ENCODE data around the gene SPTBN4.

Gene SPTBN4

DNA sequence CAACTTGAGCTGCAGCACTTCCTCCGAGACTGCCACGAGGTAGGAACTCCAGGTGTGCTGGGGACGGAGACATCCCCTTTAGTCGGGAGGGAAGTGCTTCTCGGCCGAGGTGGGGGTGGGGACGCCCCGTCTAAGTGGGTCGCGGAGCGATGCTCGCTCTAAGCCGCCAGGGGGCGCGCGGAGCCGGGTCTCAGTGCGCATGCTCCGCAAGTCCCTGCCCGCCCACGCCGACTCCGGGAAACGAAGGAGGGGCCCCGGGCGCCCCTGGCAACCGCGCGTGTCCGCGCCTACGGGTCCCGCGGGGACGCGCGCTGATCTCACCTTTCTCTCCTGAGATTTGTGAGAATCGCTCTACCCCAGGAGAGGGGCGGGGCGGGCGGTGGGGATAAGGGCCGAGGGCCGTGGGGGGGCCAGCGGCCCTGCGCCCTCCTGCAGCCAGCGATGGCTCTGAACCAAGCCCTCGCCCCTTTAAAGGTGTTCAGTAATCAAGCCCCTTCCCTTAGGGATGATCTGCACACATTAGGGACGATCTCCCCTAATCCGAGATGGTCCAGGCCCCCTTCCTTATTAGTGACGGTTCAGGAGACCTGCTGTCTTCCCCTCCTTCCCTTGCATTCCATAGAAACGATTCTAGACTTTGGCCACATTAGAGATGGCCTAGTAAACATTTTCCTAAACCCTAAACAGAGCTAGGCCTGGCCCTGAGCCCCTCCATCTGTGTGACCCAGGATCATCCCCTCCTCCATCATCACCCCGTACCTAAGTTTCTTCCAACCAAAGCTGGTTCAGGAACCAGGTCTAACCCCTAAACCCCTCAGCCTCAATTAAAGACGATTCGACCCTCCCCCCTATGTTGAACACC, 62.5 kb downstream of the SPTBN4 start:
- ChIA-PET POLR2A (interaction anchor here (1.5 kb wide), 1 partner anchor 74 kb away, joined by 3 read pairs; no protein-coding TSS in a partner anchor), CTCF (interaction anchor here (0.6 to 13.3 kb wide), 33 partner anchors 8 to 613 kb away, joined by 3 to 259 read pairs (median 4); partner anchors contain the start of gene LTBP4)
- Histone ChIP-seq H3K36me3 (ENCODE audit: control insufficient read depth in 2 of 2, insufficient read depth in 1 of 2, low read length in 2 of 2) (no peaks in the 10 kb centered on the region; a peak in 1 of 3 replicates), H3K4me1 (ENCODE audit: control insufficient read depth, insufficient read depth, low read length) (peaks cover 17% of the 10 kb centered on the region), H3K9me3 (ENCODE audit: control insufficient read depth, insufficient read depth, low read depth, low read length) (no peaks in the 10 kb centered on the region), H3K4me3 (ENCODE audit: low read depth, low read length) (peak overlapping the region; percentile 19), H3K27ac (ENCODE audit: extremely low read depth, low read depth, low read length) (peak overlapping the region; percentile 39)
- 0 out of 2 replicates have a peak, but pooled peaks have one; percentile 17 for TF ChIP-seq ZNF10 (tag by site-specific recombination; IDR thresholded peaks at IDR 0.05)
- TF ChIP-seq ZNF654 (tag by site-specific recombination; IDR thresholded peaks at IDR 0.05; ENCODE audit: low read depth) = peak; percentile 35
- no peak for TF ChIP-seq WT1 (tag by site-specific recombination; IDR thresholded peaks at IDR 0.05)
- TF ChIP-seq ZSCAN23 (tag by site-specific recombination; IDR thresholded peaks at IDR 0.05) = no peak
- TF ChIP-seq ZNF23 (tag by site-specific recombination; IDR thresholded peaks at IDR 0.05; ENCODE audit: borderline replicate concordance) = no peak
- TF ChIP-seq, protein P1, sequence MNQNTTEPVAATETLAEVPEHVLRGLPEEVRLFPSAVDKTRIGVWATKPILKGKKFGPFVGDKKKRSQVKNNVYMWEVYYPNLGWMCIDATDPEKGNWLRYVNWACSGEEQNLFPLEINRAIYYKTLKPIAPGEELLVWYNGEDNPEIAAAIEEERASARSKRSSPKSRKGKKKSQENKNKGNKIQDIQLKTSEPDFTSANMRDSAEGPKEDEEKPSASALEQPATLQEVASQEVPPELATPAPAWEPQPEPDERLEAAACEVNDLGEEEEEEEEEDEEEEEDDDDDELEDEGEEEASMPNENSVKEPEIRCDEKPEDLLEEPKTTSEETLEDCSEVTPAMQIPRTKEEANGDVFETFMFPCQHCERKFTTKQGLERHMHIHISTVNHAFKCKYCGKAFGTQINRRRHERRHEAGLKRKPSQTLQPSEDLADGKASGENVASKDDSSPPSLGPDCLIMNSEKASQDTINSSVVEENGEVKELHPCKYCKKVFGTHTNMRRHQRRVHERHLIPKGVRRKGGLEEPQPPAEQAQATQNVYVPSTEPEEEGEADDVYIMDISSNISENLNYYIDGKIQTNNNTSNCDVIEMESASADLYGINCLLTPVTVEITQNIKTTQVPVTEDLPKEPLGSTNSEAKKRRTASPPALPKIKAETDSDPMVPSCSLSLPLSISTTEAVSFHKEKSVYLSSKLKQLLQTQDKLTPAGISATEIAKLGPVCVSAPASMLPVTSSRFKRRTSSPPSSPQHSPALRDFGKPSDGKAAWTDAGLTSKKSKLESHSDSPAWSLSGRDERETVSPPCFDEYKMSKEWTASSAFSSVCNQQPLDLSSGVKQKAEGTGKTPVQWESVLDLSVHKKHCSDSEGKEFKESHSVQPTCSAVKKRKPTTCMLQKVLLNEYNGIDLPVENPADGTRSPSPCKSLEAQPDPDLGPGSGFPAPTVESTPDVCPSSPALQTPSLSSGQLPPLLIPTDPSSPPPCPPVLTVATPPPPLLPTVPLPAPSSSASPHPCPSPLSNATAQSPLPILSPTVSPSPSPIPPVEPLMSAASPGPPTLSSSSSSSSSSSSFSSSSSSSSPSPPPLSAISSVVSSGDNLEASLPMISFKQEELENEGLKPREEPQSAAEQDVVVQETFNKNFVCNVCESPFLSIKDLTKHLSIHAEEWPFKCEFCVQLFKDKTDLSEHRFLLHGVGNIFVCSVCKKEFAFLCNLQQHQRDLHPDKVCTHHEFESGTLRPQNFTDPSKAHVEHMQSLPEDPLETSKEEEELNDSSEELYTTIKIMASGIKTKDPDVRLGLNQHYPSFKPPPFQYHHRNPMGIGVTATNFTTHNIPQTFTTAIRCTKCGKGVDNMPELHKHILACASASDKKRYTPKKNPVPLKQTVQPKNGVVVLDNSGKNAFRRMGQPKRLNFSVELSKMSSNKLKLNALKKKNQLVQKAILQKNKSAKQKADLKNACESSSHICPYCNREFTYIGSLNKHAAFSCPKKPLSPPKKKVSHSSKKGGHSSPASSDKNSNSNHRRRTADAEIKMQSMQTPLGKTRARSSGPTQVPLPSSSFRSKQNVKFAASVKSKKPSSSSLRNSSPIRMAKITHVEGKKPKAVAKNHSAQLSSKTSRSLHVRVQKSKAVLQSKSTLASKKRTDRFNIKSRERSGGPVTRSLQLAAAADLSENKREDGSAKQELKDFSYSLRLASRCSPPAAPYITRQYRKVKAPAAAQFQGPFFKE (tag by site-specific recombination; IDR thresholded peaks at IDR 0.05; ENCODE audit: borderline replicate concordance) = peak; percentile 76; the same call in 1 of the 2 replicates
- peak; percentile 29; the same call in 1 of the 2 replicates for TF ChIP-seq ZNF157 (tag by site-specific recombination; IDR thresholded peaks at IDR 0.05)
- peak; percentile 83 for TF ChIP-seq ZFP37 (tag by site-specific recombination; IDR thresholded peaks at IDR 0.05)
- TF ChIP-seq ZBTB21 (tag by site-specific recombination; IDR thresholded peaks at IDR 0.05) = peak; percentile 14; the same call in 1 of the 2 replicates
- no peak for TF ChIP-seq ZNF121 (tag by site-specific recombination; IDR thresholded peaks at IDR 0.05)
- TF ChIP-seq, protein P2, sequence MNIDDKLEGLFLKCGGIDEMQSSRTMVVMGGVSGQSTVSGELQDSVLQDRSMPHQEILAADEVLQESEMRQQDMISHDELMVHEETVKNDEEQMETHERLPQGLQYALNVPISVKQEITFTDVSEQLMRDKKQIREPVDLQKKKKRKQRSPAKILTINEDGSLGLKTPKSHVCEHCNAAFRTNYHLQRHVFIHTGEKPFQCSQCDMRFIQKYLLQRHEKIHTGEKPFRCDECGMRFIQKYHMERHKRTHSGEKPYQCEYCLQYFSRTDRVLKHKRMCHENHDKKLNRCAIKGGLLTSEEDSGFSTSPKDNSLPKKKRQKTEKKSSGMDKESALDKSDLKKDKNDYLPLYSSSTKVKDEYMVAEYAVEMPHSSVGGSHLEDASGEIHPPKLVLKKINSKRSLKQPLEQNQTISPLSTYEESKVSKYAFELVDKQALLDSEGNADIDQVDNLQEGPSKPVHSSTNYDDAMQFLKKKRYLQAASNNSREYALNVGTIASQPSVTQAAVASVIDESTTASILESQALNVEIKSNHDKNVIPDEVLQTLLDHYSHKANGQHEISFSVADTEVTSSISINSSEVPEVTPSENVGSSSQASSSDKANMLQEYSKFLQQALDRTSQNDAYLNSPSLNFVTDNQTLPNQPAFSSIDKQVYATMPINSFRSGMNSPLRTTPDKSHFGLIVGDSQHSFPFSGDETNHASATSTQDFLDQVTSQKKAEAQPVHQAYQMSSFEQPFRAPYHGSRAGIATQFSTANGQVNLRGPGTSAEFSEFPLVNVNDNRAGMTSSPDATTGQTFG (tag by site-specific recombination; IDR thresholded peaks at IDR 0.05; ENCODE audit: borderline replicate concordance) = 0 out of 2 replicates have a peak, but pooled peaks have one; percentile 76
- TF ChIP-seq, protein P3, sequence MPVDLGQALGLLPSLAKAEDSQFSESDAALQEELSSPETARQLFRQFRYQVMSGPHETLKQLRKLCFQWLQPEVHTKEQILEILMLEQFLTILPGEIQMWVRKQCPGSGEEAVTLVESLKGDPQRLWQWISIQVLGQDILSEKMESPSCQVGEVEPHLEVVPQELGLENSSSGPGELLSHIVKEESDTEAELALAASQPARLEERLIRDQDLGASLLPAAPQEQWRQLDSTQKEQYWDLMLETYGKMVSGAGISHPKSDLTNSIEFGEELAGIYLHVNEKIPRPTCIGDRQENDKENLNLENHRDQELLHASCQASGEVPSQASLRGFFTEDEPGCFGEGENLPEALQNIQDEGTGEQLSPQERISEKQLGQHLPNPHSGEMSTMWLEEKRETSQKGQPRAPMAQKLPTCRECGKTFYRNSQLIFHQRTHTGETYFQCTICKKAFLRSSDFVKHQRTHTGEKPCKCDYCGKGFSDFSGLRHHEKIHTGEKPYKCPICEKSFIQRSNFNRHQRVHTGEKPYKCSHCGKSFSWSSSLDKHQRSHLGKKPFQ (tag by site-specific recombination; IDR thresholded peaks at IDR 0.05) = peak; percentile 39; the same call in 1 of the 2 replicates
- peak; percentile 68 for TF ChIP-seq ZNF223 (tag by site-specific recombination; IDR thresholded peaks at IDR 0.05)
- TF ChIP-seq ZNF354C (tag by site-specific recombination; IDR thresholded peaks at IDR 0.05; ENCODE audit: borderline replicate concordance, low read depth) = no peak
- TF ChIP-seq, protein P4, sequence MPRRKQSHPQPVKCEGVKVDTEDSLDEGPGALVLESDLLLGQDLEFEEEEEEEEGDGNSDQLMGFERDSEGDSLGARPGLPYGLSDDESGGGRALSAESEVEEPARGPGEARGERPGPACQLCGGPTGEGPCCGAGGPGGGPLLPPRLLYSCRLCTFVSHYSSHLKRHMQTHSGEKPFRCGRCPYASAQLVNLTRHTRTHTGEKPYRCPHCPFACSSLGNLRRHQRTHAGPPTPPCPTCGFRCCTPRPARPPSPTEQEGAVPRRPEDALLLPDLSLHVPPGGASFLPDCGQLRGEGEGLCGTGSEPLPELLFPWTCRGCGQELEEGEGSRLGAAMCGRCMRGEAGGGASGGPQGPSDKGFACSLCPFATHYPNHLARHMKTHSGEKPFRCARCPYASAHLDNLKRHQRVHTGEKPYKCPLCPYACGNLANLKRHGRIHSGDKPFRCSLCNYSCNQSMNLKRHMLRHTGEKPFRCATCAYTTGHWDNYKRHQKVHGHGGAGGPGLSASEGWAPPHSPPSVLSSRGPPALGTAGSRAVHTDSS (tag by site-specific recombination; IDR thresholded peaks at IDR 0.05) = no peak
- TF ChIP-seq, protein P5, sequence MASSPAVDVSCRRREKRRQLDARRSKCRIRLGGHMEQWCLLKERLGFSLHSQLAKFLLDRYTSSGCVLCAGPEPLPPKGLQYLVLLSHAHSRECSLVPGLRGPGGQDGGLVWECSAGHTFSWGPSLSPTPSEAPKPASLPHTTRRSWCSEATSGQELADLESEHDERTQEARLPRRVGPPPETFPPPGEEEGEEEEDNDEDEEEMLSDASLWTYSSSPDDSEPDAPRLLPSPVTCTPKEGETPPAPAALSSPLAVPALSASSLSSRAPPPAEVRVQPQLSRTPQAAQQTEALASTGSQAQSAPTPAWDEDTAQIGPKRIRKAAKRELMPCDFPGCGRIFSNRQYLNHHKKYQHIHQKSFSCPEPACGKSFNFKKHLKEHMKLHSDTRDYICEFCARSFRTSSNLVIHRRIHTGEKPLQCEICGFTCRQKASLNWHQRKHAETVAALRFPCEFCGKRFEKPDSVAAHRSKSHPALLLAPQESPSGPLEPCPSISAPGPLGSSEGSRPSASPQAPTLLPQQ (tag by site-specific recombination; IDR thresholded peaks at IDR 0.05) = peak; percentile 92
- no peak for TF ChIP-seq ZNF274 (IDR thresholded peaks at IDR 0.05; ENCODE audit: low read length)
- no peak for TF ChIP-seq ZNF274 (tag by site-specific recombination; IDR thresholded peaks at IDR 0.05; ENCODE audit: borderline replicate concordance)
- peak; percentile 80 for TF ChIP-seq ZFP69B (tag by site-specific recombination; IDR thresholded peaks at IDR 0.05)
- TF ChIP-seq YY2 (tag by site-specific recombination; IDR thresholded peaks at IDR 0.05) = peak; percentile 61; the same call in 1 of the 2 replicates
- TF ChIP-seq, protein P6, sequence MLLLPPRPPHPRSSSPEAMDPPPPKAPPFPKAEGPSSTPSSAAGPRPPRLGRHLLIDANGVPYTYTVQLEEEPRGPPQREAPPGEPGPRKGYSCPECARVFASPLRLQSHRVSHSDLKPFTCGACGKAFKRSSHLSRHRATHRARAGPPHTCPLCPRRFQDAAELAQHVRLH (tag by site-specific recombination; IDR thresholded peaks at IDR 0.05) = peak; percentile 2
- TF ChIP-seq ZNF416 (tag by site-specific recombination; IDR thresholded peaks at IDR 0.05) = 0 out of 2 replicates have a peak, but pooled peaks have one; percentile 46
- no peak; the same call in 1 of the 2 replicates for TF ChIP-seq REPIN1 (tag by site-specific recombination; IDR thresholded peaks at IDR 0.05; ENCODE audit: low read depth)

All from HEK293 (cell line).